ENCODE data around the gene ANO6.

Gene ANO6

GRCh38 chr12:45191239-45191638, 24.7 kb upstream of the ANO6 start:
- peak; percentile 22 for DNase-seq (ENCODE audit: low read depth)
- Histone ChIP-seq H3K27me3 (replicated peaks; ENCODE audit: control insufficient read depth, insufficient read depth, low read length) (no peaks in the 10 kb centered on the region), H3K4me1 (ENCODE audit: control insufficient read depth, insufficient read depth, low read length) (peaks cover 18% of the 10 kb centered on the region), H3K4me3 (ENCODE audit: low read length) (no peak overlapping the region), H3K36me3 (ENCODE audit: control insufficient read depth, insufficient read depth, low read length, severe bottlenecking) (no peaks in the 10 kb centered on the region), H3K9me3 (ENCODE audit: control insufficient read depth, low read length) (no peaks in the 10 kb centered on the region), H3K9ac (ENCODE audit: low read length) (no peak overlapping the region)

- Histone ChIP-seq H3K27me3 (replicated peaks; ENCODE audit: control insufficient read depth, insufficient read depth, low read length) (no peaks in the 10 kb centered on the region), H3K4me3 (ENCODE audit: low read length) (no peak overlapping the region), H3K9ac (ENCODE audit: low read length) (no peak overlapping the region), H3K4me1 (ENCODE audit: control insufficient read depth, insufficient read depth, low read length) (peaks cover 18% of the 10 kb centered on the region), H3K36me3 (ENCODE audit: control insufficient read depth, insufficient read depth, low read length, severe bottlenecking) (no peaks in the 10 kb centered on the region), H3K9me3 (ENCODE audit: control insufficient read depth, low read length) (no peaks in the 10 kb centered on the region)
- DNase-seq (ENCODE audit: low read depth): no peak
Measured at GRCh38 chr12:45192707-45193106, 23.2 kb upstream of the ANO6 start.

DNA sequence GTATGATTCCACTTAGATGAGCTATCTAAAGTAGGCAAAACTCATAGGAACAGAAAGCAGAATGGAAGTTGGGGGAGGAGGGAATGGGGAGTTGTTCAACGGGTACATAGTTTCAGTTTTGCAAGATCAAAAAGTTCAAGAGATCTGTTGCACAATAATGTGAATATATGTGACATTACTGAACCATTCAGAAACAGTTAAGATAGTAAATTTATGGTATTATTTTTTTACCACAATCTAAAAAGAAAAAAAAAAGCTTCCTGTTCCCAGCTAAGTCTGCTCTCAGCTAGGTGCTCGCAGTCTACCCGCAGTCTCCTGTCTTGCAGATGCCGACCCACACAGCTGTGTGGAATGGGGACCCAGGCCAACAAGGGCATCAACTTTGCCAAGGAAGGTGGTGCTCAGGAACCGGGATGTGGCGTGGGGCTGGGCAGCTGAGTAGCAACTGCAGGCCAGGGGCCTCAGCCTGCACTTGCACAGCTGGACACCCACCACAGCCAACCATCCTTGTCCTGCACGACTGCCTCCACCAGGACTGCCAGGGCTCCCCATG, 15.3 kb upstream of the ANO6 start:
- no peaks in the 10 kb centered on the region for H3K36me3 ChIP-seq (ENCODE audit: control insufficient read depth, insufficient read depth, low read length, severe bottlenecking)
- peak; percentile 44 for DNase-seq (ENCODE audit: low read depth)
- peak overlapping the region; percentile 15 for H3K9ac ChIP-seq (ENCODE audit: low read length)
- H3K27me3 ChIP-seq (replicated peaks; ENCODE audit: control insufficient read depth, insufficient read depth, low read length): no peaks in the 10 kb centered on the region
- H3K4me3 ChIP-seq (ENCODE audit: low read length): peak overlapping the region; percentile 53
- no peaks in the 10 kb centered on the region for H3K9me3 ChIP-seq (ENCODE audit: control insufficient read depth, low read length)
- H3K4me1 ChIP-seq (ENCODE audit: control insufficient read depth, insufficient read depth, low read length): peaks cover 54% of the 10 kb centered on the region

- Histone ChIP-seq H3K27me3 (replicated peaks; ENCODE audit: control insufficient read depth, insufficient read depth, low read length) (no peaks in the 10 kb centered on the region), H3K4me3 (ENCODE audit: low read length) (no peak overlapping the region), H3K36me3 (ENCODE audit: control insufficient read depth, insufficient read depth, low read length, severe bottlenecking) (no peaks in the 10 kb centered on the region), H3K4me1 (ENCODE audit: control insufficient read depth, insufficient read depth, low read length) (peaks cover 55% of the 10 kb centered on the region), H3K9me3 (ENCODE audit: control insufficient read depth, low read length) (no peaks in the 10 kb centered on the region), H3K9ac (ENCODE audit: low read length) (peak overlapping the region; percentile 45)
- DNase-seq (ENCODE audit: low read depth): no peak
Measured at GRCh38 chr12:45203767-45204166, 12.1 kb upstream of the ANO6 start.

DNA sequence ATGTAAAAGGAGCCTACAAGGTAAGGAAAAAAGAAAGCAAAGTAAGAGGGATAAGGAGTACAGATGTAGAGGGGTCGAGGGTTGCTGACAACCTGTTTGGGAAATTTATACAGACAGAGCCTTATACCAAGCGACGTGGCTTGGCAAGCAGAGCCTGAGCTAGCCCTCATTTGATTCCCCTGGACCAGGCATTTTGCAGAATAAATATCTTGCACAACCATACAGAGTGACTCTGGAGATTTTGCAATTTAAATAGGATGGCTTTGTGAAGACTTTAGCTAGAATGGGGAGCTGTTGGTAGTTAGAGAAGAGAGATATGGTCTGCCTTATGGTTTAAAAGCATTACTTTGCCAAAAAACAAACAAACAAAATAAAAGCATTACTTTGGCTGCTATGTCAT, 11.1 kb upstream of the ANO6 start:
- DNase-seq (ENCODE audit: low read depth): peak; percentile 44
- Histone ChIP-seq H3K4me1 (ENCODE audit: control insufficient read depth, insufficient read depth, low read length) (peaks cover 52% of the 10 kb centered on the region), H3K27me3 (replicated peaks; ENCODE audit: control insufficient read depth, insufficient read depth, low read length) (no peaks in the 10 kb centered on the region), H3K4me3 (ENCODE audit: low read length) (no peak overlapping the region), H3K36me3 (ENCODE audit: control insufficient read depth, insufficient read depth, low read length, severe bottlenecking) (no peaks in the 10 kb centered on the region), H3K9me3 (ENCODE audit: control insufficient read depth, low read length) (no peaks in the 10 kb centered on the region), H3K9ac (ENCODE audit: low read length) (peak overlapping the region; percentile 44)

- Histone ChIP-seq H3K9ac (ENCODE audit: low read length) (no peak overlapping the region), H3K4me3 (ENCODE audit: low read length) (no peak overlapping the region), H3K4me1 (ENCODE audit: control insufficient read depth, insufficient read depth, low read length) (peaks cover 47% of the 10 kb centered on the region), H3K36me3 (ENCODE audit: control insufficient read depth, insufficient read depth, low read length, severe bottlenecking) (no peaks in the 10 kb centered on the region), H3K9me3 (ENCODE audit: control insufficient read depth, low read length) (no peaks in the 10 kb centered on the region), H3K27me3 (replicated peaks; ENCODE audit: control insufficient read depth, insufficient read depth, low read length) (no peaks in the 10 kb centered on the region)
- DNase-seq (ENCODE audit: low read depth): no peak
Measured at GRCh38 chr12:45205165-45205825, 10.6 kb upstream of the ANO6 start.

DNA sequence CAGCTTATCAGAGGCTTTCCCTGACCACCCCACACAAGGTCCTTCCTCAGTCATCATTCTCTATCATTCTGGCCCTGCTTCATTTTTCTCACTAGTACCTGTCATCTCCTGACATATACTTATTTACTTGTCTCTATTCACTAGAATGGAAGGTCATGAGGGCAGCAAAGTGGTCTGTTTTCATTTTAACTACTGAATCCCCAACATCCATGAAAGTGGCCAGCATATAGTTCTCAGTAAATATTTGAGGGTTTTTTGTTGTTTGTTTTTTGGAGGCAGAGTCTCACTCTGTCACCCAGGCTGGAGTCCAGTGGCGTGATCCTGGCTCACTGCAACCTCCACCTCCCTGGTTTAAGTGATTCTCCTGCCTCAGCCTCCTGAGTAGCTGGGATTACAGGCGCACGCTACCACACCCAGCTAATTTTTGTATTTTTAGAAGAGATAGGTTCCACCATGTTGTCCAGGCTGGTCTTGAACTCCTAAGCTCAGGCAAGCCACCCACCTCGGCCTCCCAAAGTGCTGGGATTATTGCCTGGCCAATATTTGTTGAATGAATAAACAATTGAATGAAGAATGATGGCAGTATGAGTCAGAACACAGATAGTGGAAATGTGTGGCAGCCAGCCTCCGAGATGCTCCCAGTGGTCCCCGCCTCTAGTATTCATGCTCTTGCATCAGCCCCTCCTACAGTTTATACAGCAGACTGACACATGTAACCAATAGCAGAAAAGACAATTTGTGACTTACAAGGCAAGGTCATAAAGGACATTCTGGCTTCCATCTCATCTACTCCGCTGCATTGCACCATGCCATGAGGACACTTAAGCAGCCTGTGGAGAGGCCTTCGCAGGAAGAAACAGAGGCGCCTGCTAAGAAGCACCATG, 7.0 kb upstream of the ANO6 start:
- DNase-seq (ENCODE audit: low read depth): no peak
- Histone ChIP-seq H3K36me3 (ENCODE audit: control insufficient read depth, insufficient read depth, low read length, severe bottlenecking) (no peaks in the 10 kb centered on the region), H3K4me1 (ENCODE audit: control insufficient read depth, insufficient read depth, low read length) (peaks cover 22% of the 10 kb centered on the region), H3K9me3 (ENCODE audit: control insufficient read depth, low read length) (no peaks in the 10 kb centered on the region), H3K27me3 (replicated peaks; ENCODE audit: control insufficient read depth, insufficient read depth, low read length) (no peaks in the 10 kb centered on the region), H3K4me3 (ENCODE audit: low read length) (no peak overlapping the region), H3K9ac (ENCODE audit: low read length) (no peak overlapping the region)

GRCh38 chr12:45209784-45210183, 6.1 kb upstream of the ANO6 start:
- Histone ChIP-seq H3K27me3 (replicated peaks; ENCODE audit: control insufficient read depth, insufficient read depth, low read length) (no peaks in the 10 kb centered on the region), H3K4me1 (ENCODE audit: control insufficient read depth, insufficient read depth, low read length) (peaks cover 12% of the 10 kb centered on the region), H3K4me3 (ENCODE audit: low read length) (no peak overlapping the region), H3K9ac (ENCODE audit: low read length) (no peak overlapping the region), H3K36me3 (ENCODE audit: control insufficient read depth, insufficient read depth, low read length, severe bottlenecking) (no peaks in the 10 kb centered on the region), H3K9me3 (ENCODE audit: control insufficient read depth, low read length) (no peaks in the 10 kb centered on the region)
- DNase-seq (ENCODE audit: low read depth): no peak

DNA sequence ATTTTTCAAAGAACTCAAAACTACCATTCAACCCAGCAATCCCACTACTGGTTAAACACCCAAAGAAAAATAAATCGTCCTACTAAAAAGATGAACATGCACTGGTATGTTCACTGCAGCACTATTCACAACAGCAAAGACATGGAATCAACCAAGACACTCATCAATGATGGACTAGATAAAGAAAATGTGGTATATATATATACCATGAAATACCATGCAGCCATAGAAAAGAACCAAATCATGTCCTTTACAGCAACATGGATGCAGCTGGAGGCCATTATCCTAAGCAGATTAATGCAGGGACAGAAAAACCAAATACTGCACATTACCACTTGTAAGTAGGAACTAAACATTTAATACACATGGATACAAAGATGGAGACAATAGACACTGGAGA, 3.8 kb upstream of the ANO6 start:
- peaks cover 4% of the 10 kb centered on the region for H3K4me1 ChIP-seq (ENCODE audit: control insufficient read depth, insufficient read depth, low read length)
- no peaks in the 10 kb centered on the region for H3K27me3 ChIP-seq (replicated peaks; ENCODE audit: control insufficient read depth, insufficient read depth, low read length)
- H3K4me3 ChIP-seq (ENCODE audit: low read length): no peak overlapping the region
- H3K36me3 ChIP-seq (ENCODE audit: control insufficient read depth, insufficient read depth, low read length, severe bottlenecking): no peaks in the 10 kb centered on the region
- DNase-seq (ENCODE audit: low read depth): no peak
- H3K9me3 ChIP-seq (ENCODE audit: control insufficient read depth, low read length): no peaks in the 10 kb centered on the region
- no peak overlapping the region for H3K9ac ChIP-seq (ENCODE audit: low read length)

- H3K27me3 ChIP-seq (replicated peaks; ENCODE audit: control insufficient read depth, insufficient read depth, low read length): no peaks in the 10 kb centered on the region
- H3K4me3 ChIP-seq (ENCODE audit: low read length): no peak overlapping the region
- H3K9ac ChIP-seq (ENCODE audit: low read length): no peak overlapping the region
- peaks cover 8% of the 10 kb centered on the region for H3K4me1 ChIP-seq (ENCODE audit: control insufficient read depth, insufficient read depth, low read length)
- no peaks in the 10 kb centered on the region for H3K36me3 ChIP-seq (ENCODE audit: control insufficient read depth, insufficient read depth, low read length, severe bottlenecking)
- no peak for DNase-seq (ENCODE audit: low read depth)
- no peaks in the 10 kb centered on the region for H3K9me3 ChIP-seq (ENCODE audit: control insufficient read depth, low read length)
Measured at GRCh38 chr12:45213107-45213506, 2.8 kb upstream of the ANO6 start.

GRCh38 chr12:45214071-45214470, 1.8 kb upstream of the ANO6 start:
- DNase-seq (ENCODE audit: low read depth): no peak
- H3K4me1 ChIP-seq (ENCODE audit: control insufficient read depth, insufficient read depth, low read length): peaks cover 16% of the 10 kb centered on the region
- no peaks in the 10 kb centered on the region for H3K9me3 ChIP-seq (ENCODE audit: control insufficient read depth, low read length)
- H3K4me3 ChIP-seq (ENCODE audit: low read length): peak overlapping the region; percentile 85
- H3K27me3 ChIP-seq (replicated peaks; ENCODE audit: control insufficient read depth, insufficient read depth, low read length): no peaks in the 10 kb centered on the region
- H3K9ac ChIP-seq (ENCODE audit: low read length): peak overlapping the region; percentile 98
- H3K36me3 ChIP-seq (ENCODE audit: control insufficient read depth, insufficient read depth, low read length, severe bottlenecking): no peaks in the 10 kb centered on the region
